ENCODE results near the gene ADH7.

Gene ADH7

GRCh38 chr4:99471896-99472295 lies 36.8 kb upstream of the ADH7 start:
- no peak overlapping the region for H3K9ac ChIP-seq (ENCODE audit: low read length)
- no peaks in the 10 kb centered on the region for H3K4me1 ChIP-seq (ENCODE audit: low read length)
- no peak overlapping the region for H3K27ac ChIP-seq (ENCODE audit: low read length)
- no peak overlapping the region for H3K4me2 ChIP-seq (ENCODE audit: low read depth, low read length)
- no peak for DNase-seq
- H2AFZ ChIP-seq (ENCODE audit: low read length): no peak overlapping the region
- H4K20me1 ChIP-seq (ENCODE audit: insufficient read depth, low read length): no peaks in the 10 kb centered on the region
- H3K4me3 ChIP-seq (ENCODE audit: low read length): no peak overlapping the region
- no peaks in the 10 kb centered on the region; the same call in 1 of the 2 replicates for H3K9me3 ChIP-seq (replicated peaks; ENCODE audit: insufficient read depth, low read length)
- no peaks in the 10 kb centered on the region for H3F3A ChIP-seq (ENCODE audit: insufficient read depth, low read length)
- no peaks in the 10 kb centered on the region for H3K27me3 ChIP-seq (replicated peaks; ENCODE audit: insufficient read depth, low read length)
- no peaks in the 10 kb centered on the region for H3K36me3 ChIP-seq (replicated peaks; ENCODE audit: insufficient read depth, low read length)
- TF ChIP-seq EZH2 (optimal IDR thresholded peaks at IDR 0.05; ENCODE audit: low read depth, low read length) (no peak), EZH2phosphoT487 (IDR thresholded peaks at IDR 0.05; ENCODE audit: low read length) (no peak)
- TF ChIP-seq, protein P1, sequence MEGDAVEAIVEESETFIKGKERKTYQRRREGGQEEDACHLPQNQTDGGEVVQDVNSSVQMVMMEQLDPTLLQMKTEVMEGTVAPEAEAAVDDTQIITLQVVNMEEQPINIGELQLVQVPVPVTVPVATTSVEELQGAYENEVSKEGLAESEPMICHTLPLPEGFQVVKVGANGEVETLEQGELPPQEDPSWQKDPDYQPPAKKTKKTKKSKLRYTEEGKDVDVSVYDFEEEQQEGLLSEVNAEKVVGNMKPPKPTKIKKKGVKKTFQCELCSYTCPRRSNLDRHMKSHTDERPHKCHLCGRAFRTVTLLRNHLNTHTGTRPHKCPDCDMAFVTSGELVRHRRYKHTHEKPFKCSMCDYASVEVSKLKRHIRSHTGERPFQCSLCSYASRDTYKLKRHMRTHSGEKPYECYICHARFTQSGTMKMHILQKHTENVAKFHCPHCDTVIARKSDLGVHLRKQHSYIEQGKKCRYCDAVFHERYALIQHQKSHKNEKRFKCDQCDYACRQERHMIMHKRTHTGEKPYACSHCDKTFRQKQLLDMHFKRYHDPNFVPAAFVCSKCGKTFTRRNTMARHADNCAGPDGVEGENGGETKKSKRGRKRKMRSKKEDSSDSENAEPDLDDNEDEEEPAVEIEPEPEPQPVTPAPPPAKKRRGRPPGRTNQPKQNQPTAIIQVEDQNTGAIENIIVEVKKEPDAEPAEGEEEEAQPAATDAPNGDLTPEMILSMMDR (IDR thresholded peaks at IDR 0.05; ENCODE audit: low read length): no peak
- H3K79me2 ChIP-seq (ENCODE audit: low read length): no peaks in the 10 kb centered on the region
- no peaks in the 10 kb centered on the region for H3K9me2 ChIP-seq (replicated peaks; ENCODE audit: insufficient read depth, low read length)

GRCh38 chr4:99471349-99471748 lies 36.2 kb upstream of the ADH7 start:
- Histone ChIP-seq H4K20me1 (ENCODE audit: insufficient read depth, low read length) (no peaks in the 10 kb centered on the region), H3K27ac (ENCODE audit: low read length) (no peak overlapping the region), H3K4me2 (ENCODE audit: low read depth, low read length) (no peak overlapping the region), H3K79me2 (ENCODE audit: low read length) (no peaks in the 10 kb centered on the region), H3K9me3 (replicated peaks; ENCODE audit: insufficient read depth, low read length) (no peaks in the 10 kb centered on the region; the same call in 1 of the 2 replicates), H3K27me3 (replicated peaks; ENCODE audit: insufficient read depth, low read length) (no peaks in the 10 kb centered on the region), H3K9me2 (replicated peaks; ENCODE audit: insufficient read depth, low read length) (no peaks in the 10 kb centered on the region), H3K4me3 (ENCODE audit: low read length) (no peak overlapping the region), H3K36me3 (replicated peaks; ENCODE audit: insufficient read depth, low read length) (no peaks in the 10 kb centered on the region), H3K4me1 (ENCODE audit: low read length) (no peaks in the 10 kb centered on the region), H2AFZ (ENCODE audit: low read length) (no peak overlapping the region), H3F3A (ENCODE audit: insufficient read depth, low read length) (no peaks in the 10 kb centered on the region), H3K9ac (ENCODE audit: low read length) (no peak overlapping the region)
- TF ChIP-seq, protein P1 (IDR thresholded peaks at IDR 0.05; ENCODE audit: low read length): no peak
- TF ChIP-seq EZH2phosphoT487 (IDR thresholded peaks at IDR 0.05; ENCODE audit: low read length) (no peak), EZH2 (optimal IDR thresholded peaks at IDR 0.05; ENCODE audit: low read depth, low read length) (no peak)
- DNase-seq: no peak

DNA sequence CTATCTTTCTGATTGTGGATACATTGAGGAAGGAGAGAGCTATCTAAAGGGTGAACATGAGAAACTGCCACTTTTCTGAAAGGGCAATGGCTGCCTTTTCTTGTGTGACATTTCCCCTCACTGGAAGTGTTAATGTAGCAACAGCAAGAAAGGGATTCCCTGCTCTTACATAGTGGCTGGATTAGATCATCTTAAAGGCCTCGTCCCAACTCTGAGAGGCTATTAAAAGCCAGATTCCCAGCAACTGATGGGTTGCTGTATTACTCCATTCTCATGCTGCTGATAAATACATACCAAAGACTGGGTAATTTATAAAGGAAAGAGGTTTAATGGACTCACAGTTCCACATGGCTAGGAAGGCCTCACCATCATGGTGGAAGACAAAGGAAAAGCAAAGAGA lies 33.7 kb upstream of the ADH7 start:
- no peak overlapping the region for H3K27ac ChIP-seq (ENCODE audit: low read length)
- no peak for DNase-seq
- no peak overlapping the region for H3K4me2 ChIP-seq (ENCODE audit: low read depth, low read length)
- H3K4me3 ChIP-seq (ENCODE audit: low read length): no peak overlapping the region
- TF ChIP-seq, protein P1 (IDR thresholded peaks at IDR 0.05; ENCODE audit: low read length): no peak
- no peak for TF ChIP-seq EZH2 (optimal IDR thresholded peaks at IDR 0.05; ENCODE audit: low read depth, low read length)
- no peak for TF ChIP-seq EZH2phosphoT487 (IDR thresholded peaks at IDR 0.05; ENCODE audit: low read length)
- H2AFZ ChIP-seq (ENCODE audit: low read length): no peak overlapping the region
- no peaks in the 10 kb centered on the region for H3K36me3 ChIP-seq (replicated peaks; ENCODE audit: insufficient read depth, low read length)
- no peaks in the 10 kb centered on the region for H4K20me1 ChIP-seq (ENCODE audit: insufficient read depth, low read length)
- no peaks in the 10 kb centered on the region for H3F3A ChIP-seq (ENCODE audit: insufficient read depth, low read length)
- H3K27me3 ChIP-seq (replicated peaks; ENCODE audit: insufficient read depth, low read length): no peaks in the 10 kb centered on the region
- no peaks in the 10 kb centered on the region for H3K79me2 ChIP-seq (ENCODE audit: low read length)
- no peaks in the 10 kb centered on the region; the same call in 1 of the 2 replicates for H3K9me3 ChIP-seq (replicated peaks; ENCODE audit: insufficient read depth, low read length)
- no peaks in the 10 kb centered on the region for H3K9me2 ChIP-seq (replicated peaks; ENCODE audit: insufficient read depth, low read length)
- H3K4me1 ChIP-seq (ENCODE audit: low read length): no peaks in the 10 kb centered on the region
- no peak overlapping the region for H3K9ac ChIP-seq (ENCODE audit: low read length)
